PC-3 (cell line): ENCODE measurements around the gene ESPN.

ENCODE experiments used
- EZH2 ChIP-seq: fragments of 300-600 bp; sonication (generic); IDR thresholded peaks from one replicate; pipeline ENCODE4 v1.6.1; 2017; ENCODE audit warnings: antibody characterized with exemption, mild to moderate bottlenecking, low read length; ENCODE audit not compliant: unreplicated experiment
- EZH2phosphoT487 ChIP-seq: fragments of 300-600 bp; sonication (generic); IDR thresholded peaks from 2 replicates; pipeline ENCODE4 v1.6.1; 2018; ENCODE audit warnings: mild to moderate bottlenecking, antibody characterized with exemption, low read length, borderline replicate concordance
- TF ChIP-seq, protein P1 (sequence below): fragments of 300-600 bp; sonication (generic); conservative IDR thresholded peaks from 2 replicates; pipeline ENCODE4 v1.5.1; 2017; ENCODE audit warnings: antibody characterized with exemption, low read depth, mild to moderate bottlenecking, low read length

DNA sequence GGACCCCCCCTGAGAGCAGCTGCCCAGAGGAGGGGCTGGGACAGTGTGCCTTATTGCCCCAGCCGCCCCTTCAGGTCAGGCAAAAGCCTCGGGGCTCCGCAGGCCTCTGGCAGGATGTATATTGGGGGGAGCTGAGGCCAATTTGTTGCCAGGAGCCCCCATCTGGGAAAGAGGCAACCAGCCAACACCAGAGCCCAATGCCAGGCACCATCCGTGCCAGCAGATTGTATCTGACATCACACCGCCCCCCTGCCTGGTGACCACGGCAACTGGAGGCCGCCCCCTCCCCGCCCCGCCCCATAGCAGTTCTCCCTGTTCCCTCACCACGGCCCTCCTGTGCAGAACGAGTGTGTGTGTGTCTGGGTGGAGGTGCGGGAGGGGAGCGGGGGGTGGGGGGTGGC lies 70.5 kb downstream of the ESPN start:
- TF ChIP-seq, protein P1, sequence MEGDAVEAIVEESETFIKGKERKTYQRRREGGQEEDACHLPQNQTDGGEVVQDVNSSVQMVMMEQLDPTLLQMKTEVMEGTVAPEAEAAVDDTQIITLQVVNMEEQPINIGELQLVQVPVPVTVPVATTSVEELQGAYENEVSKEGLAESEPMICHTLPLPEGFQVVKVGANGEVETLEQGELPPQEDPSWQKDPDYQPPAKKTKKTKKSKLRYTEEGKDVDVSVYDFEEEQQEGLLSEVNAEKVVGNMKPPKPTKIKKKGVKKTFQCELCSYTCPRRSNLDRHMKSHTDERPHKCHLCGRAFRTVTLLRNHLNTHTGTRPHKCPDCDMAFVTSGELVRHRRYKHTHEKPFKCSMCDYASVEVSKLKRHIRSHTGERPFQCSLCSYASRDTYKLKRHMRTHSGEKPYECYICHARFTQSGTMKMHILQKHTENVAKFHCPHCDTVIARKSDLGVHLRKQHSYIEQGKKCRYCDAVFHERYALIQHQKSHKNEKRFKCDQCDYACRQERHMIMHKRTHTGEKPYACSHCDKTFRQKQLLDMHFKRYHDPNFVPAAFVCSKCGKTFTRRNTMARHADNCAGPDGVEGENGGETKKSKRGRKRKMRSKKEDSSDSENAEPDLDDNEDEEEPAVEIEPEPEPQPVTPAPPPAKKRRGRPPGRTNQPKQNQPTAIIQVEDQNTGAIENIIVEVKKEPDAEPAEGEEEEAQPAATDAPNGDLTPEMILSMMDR = no peak
- no peak for TF ChIP-seq EZH2phosphoT487
- no peak for TF ChIP-seq EZH2
